Measurements from ENCODE around the gene CTIF.

The CTIF gene

DNA sequence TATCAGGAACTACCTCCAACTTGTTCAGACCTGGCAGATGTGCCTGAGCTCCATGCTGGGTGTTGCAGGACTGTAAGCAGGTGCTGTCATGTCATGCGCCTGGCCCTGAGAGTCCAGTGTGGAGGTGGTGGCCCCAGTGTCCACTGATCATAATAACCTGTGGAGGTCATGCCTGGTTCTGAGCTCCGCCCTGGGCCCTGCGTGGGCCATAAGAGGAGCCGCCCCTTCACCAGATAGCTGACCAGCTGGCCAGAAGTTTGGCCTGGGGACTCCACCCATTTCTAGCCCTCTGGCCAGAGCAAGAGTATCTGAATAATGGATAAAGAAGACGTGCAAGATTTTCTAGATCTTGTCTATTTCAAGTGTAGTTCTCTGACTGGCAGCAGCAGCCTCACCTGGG, 72.4 kb downstream of the CTIF start:
- Histone ChIP-seq H3K27ac (ENCODE audit: low read length) (no peak overlapping the region), H3K27me3 (ENCODE audit: insufficient read depth, low read length) (no peaks in the 10 kb centered on the region), H3K9me3 (ENCODE audit: insufficient read depth, low read depth, low read length) (no peaks in the 10 kb centered on the region), H3K4me1 (ENCODE audit: insufficient read depth, low read length) (peaks cover 3% of the 10 kb centered on the region; the same call in 1 of the 2 replicates), H3K9ac (ENCODE audit: low read depth, low read length) (no peak overlapping the region), H3K4me3 (ENCODE audit: low read length) (no peak overlapping the region), H3K36me3 (ENCODE audit: insufficient read depth, low read depth, low read length) (no peaks in the 10 kb centered on the region)

DNA sequence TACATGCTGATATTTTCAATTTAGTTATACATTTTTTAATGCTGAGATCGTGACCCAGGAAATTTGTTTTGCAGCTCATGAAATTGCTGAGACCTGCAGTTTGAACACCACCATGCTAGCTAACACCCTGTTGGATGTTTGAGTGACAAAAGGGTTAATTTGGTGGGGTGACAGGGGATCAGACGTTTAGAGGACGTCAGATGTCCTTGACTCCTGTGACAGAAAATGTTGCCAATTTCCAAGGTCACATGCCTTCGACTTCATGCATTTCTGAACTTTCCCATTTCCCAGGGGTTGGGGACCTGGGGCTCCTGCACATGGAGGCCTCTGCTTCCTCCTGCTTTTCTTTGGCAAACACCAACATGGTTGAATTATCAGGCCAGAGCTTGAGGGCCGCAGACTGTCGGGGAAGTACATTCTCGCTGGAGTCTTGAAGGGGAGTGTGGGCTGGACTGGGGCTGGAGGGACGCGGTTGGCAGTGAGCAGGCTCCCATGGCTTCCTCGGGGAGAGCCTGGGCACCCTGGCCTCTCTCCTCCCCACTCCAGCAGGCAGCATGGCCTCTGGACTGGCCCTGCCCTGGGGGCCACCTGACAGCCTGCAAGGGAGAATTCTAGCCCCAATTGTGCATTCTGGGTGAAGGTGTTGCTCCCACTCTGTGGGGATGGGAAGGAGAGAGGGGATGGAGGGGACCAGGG, 73.1 kb downstream of the CTIF start:
- no peaks in the 10 kb centered on the region for H3K27me3 ChIP-seq (ENCODE audit: insufficient read depth, low read length)
- peaks cover 3% of the 10 kb centered on the region; the same call in 1 of the 2 replicates for H3K4me1 ChIP-seq (ENCODE audit: insufficient read depth, low read length)
- no peak overlapping the region for H3K4me3 ChIP-seq (ENCODE audit: low read length)
- H3K9ac ChIP-seq (ENCODE audit: low read depth, low read length): no peak overlapping the region
- H3K36me3 ChIP-seq (ENCODE audit: insufficient read depth, low read depth, low read length): no peaks in the 10 kb centered on the region
- no peaks in the 10 kb centered on the region for H3K9me3 ChIP-seq (ENCODE audit: insufficient read depth, low read depth, low read length)
- H3K27ac ChIP-seq (ENCODE audit: low read length): no peak overlapping the region

DNA sequence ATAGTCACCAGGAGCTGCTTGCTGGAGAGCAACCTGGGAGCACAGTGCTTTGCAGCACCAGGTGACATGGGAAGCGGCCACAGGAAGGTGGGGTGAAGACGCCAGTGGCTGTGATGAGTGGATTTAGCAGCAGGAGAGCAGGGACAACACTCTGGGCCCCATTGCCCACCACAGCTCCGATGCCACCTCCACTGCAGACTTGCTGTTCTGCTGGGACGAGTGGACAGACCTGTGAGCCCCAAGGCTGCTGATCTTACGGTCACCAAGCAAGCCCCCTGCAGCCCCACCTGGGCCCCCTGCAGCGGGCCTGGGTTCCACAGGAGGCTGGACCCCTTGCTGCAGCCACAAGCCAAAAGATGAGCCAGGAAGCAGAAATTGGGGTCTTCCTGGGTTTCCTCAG, 73.7 kb downstream of the CTIF start:
- H3K4me1 ChIP-seq (ENCODE audit: insufficient read depth, low read length): peaks cover 3% of the 10 kb centered on the region; the same call in 1 of the 2 replicates
- H3K36me3 ChIP-seq (ENCODE audit: insufficient read depth, low read depth, low read length): no peaks in the 10 kb centered on the region
- no peak overlapping the region for H3K4me3 ChIP-seq (ENCODE audit: low read length)
- H3K27ac ChIP-seq (ENCODE audit: low read length): no peak overlapping the region
- H3K27me3 ChIP-seq (ENCODE audit: insufficient read depth, low read length): no peaks in the 10 kb centered on the region
- no peak overlapping the region for H3K9ac ChIP-seq (ENCODE audit: low read depth, low read length)
- no peaks in the 10 kb centered on the region for H3K9me3 ChIP-seq (ENCODE audit: insufficient read depth, low read depth, low read length)

DNA sequence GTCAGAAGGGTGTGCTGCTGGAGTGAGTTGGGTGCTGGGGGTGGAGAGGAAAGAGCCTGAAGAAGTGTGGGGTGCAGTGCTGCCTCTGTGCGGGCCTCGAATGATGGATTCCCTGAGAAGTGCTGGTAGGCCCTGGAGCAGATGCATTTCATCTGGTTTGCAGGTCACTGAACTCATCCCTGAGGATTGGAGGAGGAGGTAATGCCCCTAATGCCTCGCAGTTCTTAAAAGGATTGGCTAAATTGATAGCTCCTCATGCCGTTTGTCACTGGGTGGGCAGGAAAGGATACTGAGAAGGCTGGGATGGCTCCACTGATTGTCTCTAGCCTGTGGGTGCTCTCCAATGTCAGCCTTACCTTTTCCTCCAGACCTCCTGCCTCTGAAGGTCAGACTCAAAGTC, 74.1 kb downstream of the CTIF start:
- no peak overlapping the region for H3K27ac ChIP-seq (ENCODE audit: low read length)
- H3K9ac ChIP-seq (ENCODE audit: low read depth, low read length): no peak overlapping the region
- peaks cover 3% of the 10 kb centered on the region; the same call in 1 of the 2 replicates for H3K4me1 ChIP-seq (ENCODE audit: insufficient read depth, low read length)
- H3K9me3 ChIP-seq (ENCODE audit: insufficient read depth, low read depth, low read length): no peaks in the 10 kb centered on the region
- no peaks in the 10 kb centered on the region for H3K27me3 ChIP-seq (ENCODE audit: insufficient read depth, low read length)
- no peak overlapping the region for H3K4me3 ChIP-seq (ENCODE audit: low read length)
- no peaks in the 10 kb centered on the region for H3K36me3 ChIP-seq (ENCODE audit: insufficient read depth, low read depth, low read length)

DNA sequence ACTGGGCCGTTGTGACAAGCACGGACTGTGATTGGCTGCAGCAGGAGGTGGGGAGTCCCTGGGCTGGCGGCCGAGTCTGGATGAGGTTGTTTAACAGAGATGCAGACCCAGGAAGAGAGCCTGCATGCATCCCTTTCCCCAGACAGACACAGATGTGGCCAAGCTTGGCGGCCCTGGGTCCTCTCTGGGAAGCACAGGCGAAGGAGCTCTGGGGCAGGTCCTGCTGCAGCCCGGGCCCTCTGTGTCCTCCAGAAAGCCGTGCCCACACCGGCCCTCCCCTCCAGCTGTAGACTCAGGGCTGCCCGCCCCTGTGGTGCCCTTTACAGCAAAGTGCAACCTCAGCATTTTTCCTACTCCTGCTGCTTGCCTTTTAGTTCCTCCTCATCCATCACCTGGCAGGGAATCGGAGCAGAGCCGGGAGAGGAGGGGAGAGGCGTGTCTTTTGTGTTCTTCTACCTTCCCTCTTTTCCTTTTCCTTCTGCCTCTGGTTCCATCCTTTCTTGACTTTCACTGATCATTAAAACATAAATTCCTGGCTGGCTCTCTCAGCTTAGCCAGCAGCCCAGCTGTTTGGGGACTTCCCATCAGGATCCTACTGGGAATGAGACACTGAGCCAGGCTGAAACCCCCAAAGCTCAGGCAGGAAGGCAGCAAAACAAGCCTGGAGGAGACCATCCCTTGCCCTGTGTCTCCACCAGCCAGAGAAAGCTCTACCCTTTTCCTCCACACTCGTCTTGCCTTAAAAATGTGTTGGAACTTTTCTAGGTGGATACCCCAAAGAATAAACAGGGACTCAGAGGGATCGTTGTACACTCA, 75.0 kb downstream of the CTIF start:
- H3K4me1 ChIP-seq (ENCODE audit: insufficient read depth, low read length): peaks cover 3% of the 10 kb centered on the region; the same call in 1 of the 2 replicates
- no peaks in the 10 kb centered on the region for H3K9me3 ChIP-seq (ENCODE audit: insufficient read depth, low read depth, low read length)
- H3K4me3 ChIP-seq (ENCODE audit: low read length): no peak overlapping the region
- H3K9ac ChIP-seq (ENCODE audit: low read depth, low read length): no peak overlapping the region
- H3K27me3 ChIP-seq (ENCODE audit: insufficient read depth, low read length): no peaks in the 10 kb centered on the region
- no peak overlapping the region for H3K27ac ChIP-seq (ENCODE audit: low read length)
- no peaks in the 10 kb centered on the region for H3K36me3 ChIP-seq (ENCODE audit: insufficient read depth, low read depth, low read length)

DNA sequence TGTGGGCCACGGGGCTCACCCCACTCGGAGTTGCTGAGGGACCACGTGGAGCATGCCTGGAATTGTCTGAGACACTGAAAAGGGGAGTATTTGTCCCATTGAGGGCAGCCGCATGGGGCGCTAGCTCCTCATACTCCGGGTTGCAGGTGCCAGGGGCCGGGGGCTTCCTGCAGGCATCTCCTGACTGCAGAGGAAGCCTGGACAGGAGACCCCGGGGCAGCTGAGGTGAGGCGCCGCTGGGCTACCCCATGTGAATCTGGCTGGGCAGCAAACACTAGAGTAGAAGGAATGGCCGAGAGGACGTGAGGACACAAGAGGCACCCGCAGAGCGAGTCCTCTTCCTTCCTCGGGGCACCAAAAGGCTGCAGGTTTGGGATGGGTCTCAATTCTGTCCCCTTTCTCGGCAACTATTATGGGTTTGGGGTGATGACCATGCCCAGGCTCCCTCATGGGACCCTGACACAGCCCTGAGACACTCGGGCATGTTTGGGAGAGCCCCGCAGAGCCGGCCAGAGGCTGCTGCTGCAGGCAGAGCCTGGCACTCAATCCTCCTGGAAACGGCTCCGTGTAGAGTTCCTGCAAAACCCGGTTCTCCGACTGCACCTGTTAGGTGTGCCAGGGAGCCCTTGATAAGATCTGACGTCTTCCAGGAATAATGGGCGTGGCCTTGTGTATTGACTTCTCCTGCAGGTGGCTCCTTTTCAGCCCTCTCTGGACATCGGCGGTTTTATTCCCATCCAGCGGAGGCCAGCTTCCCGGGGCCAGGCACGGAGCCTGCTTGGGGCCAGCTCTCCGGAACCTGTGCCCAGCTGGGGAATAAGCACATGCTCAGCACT, 77.0 kb downstream of the CTIF start:
- H3K27me3 ChIP-seq (ENCODE audit: insufficient read depth, low read length): no peaks in the 10 kb centered on the region
- H3K36me3 ChIP-seq (ENCODE audit: insufficient read depth, low read depth, low read length): no peaks in the 10 kb centered on the region
- no peak overlapping the region for H3K4me3 ChIP-seq (ENCODE audit: low read length)
- no peaks in the 10 kb centered on the region for H3K9me3 ChIP-seq (ENCODE audit: insufficient read depth, low read depth, low read length)
- peaks cover 3% of the 10 kb centered on the region; the same call in 1 of the 2 replicates for H3K4me1 ChIP-seq (ENCODE audit: insufficient read depth, low read length)
- H3K9ac ChIP-seq (ENCODE audit: low read depth, low read length): no peak overlapping the region
- no peak overlapping the region for H3K27ac ChIP-seq (ENCODE audit: low read length)

DNA sequence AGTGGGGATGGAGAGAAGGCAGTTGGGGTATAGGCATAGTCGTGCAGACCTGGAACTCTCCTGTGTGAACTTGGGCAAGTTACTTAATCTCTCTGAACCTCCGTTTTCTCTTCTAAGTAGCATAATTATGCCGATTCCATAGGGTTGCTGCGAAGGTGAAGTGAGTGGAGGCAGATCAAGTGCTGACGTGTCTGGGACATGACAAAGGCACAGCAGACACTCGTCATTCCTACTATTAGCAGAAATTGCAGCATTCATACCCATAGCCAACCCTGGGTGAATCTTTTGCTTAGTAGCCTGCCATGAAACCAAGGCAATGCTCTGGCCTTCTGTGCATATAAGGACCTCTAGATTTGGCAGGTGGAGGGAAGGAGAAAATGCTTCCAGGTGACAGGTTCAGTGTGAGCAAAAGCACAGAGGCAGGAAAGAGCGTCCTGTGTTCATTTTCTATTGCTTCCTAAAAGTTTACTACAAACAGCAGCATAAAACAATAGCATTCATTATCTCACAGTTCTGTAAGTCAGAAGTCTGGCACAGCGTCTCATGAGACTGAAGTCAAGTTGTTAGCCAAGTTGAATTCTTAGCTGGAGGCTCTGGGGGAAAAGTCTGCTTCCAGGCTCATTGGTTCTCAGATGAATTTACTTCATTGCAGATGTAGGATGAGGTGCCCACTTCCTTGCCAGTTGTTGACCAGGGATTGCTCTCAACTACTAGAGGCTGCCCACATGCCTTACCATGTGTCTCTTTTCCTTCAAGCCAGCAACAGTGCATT, 77.8 kb downstream of the CTIF start:
- no peaks in the 10 kb centered on the region for H3K27me3 ChIP-seq (ENCODE audit: insufficient read depth, low read length)
- H3K9ac ChIP-seq (ENCODE audit: low read depth, low read length): no peak overlapping the region
- no peaks in the 10 kb centered on the region for H3K36me3 ChIP-seq (ENCODE audit: insufficient read depth, low read depth, low read length)
- H3K9me3 ChIP-seq (ENCODE audit: insufficient read depth, low read depth, low read length): no peaks in the 10 kb centered on the region
- peaks cover 3% of the 10 kb centered on the region; the same call in 1 of the 2 replicates for H3K4me1 ChIP-seq (ENCODE audit: insufficient read depth, low read length)
- no peak overlapping the region for H3K27ac ChIP-seq (ENCODE audit: low read length)
- no peak overlapping the region for H3K4me3 ChIP-seq (ENCODE audit: low read length)

DNA sequence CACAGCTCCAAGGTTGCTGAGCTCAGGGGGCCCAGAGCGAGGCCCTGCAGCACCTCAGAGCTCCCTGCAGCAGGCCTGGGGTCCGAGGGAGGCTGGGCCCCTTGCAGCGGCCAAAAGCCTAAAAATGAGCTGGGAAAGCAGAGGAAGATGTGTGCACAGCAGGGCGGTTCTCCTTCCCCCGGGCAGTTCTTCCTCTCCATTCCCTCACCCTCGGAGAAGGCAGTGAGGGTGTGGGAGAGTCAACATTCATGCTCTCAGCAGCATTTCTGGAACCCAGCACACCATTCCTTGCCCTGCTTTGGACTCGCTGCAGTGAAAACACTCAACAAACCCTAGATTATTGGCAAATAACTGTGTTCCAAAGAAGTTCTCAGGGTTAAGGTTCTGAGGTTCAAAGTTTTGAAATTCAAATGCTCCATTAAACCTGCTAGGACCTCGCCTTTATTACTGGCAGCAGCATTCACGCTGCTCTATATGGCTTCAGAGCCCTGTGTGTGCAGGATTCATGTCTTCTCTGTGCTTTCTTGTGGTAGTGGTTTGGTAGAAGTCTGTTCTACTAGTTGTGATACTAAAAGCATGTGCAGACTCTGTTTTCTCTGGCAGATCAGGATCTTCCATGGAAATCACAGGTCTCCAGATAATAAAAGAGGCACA, 79.1 kb downstream of the CTIF start:
- Histone ChIP-seq H3K9me3 (ENCODE audit: insufficient read depth, low read depth, low read length) (no peaks in the 10 kb centered on the region), H3K4me3 (ENCODE audit: low read length) (no peak overlapping the region), H3K27me3 (ENCODE audit: insufficient read depth, low read length) (no peaks in the 10 kb centered on the region), H3K27ac (ENCODE audit: low read length) (no peak overlapping the region), H3K36me3 (ENCODE audit: insufficient read depth, low read depth, low read length) (no peaks in the 10 kb centered on the region), H3K4me1 (ENCODE audit: insufficient read depth, low read length) (peaks cover 5% of the 10 kb centered on the region; the same call in 1 of the 2 replicates), H3K9ac (ENCODE audit: low read depth, low read length) (no peak overlapping the region)

DNA sequence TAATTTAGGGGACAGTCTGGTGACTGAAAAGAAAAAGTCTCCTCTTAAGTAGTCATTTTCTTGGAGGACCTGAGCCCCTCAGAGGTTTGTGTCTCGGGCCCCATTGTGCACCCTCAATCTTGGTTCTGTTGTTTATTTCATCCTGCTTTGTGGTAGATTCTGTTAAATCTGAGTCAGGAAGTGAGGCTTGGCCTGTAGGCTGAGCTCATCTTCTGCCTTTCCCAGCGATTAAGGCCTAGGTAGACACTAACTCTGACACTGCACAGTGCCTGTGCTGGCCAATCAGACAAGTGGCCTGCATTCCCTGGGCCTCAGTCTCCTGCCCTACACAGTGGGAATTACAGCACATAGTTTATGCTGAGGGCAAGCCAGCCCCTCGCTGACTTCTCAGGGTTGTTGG, 80.2 kb downstream of the CTIF start:
- Histone ChIP-seq H3K9ac (ENCODE audit: low read depth, low read length) (no peak overlapping the region), H3K4me3 (ENCODE audit: low read length) (no peak overlapping the region), H3K27ac (ENCODE audit: low read length) (no peak overlapping the region), H3K9me3 (ENCODE audit: insufficient read depth, low read depth, low read length) (no peaks in the 10 kb centered on the region), H3K36me3 (ENCODE audit: insufficient read depth, low read depth, low read length) (no peaks in the 10 kb centered on the region), H3K27me3 (ENCODE audit: insufficient read depth, low read length) (no peaks in the 10 kb centered on the region), H3K4me1 (ENCODE audit: insufficient read depth, low read length) (peaks cover 3% of the 10 kb centered on the region)

DNA sequence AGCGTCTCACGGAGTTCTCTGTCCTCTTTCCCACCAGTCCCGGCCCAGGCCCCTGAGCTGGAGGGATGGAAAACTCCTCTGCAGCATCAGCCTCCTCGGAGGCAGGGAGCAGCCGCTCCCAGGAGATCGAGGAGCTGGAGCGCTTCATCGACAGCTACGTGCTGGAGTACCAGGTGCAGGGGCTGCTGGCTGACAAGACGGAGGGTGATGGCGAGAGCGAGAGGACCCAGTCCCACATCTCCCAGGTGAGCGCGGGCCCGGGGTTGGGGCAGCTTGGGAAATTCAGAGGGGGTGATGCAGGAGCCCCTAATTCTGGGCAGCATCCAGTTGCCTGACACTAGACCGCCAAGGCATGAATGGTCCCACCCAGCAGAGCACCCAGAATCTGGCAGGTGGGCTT, 80.7 kb downstream of the CTIF start:
- no peak overlapping the region for H3K27ac ChIP-seq (ENCODE audit: low read length)

More for the DNA sequence above, 80.7 kb downstream of the CTIF start:
- no peaks in the 10 kb centered on the region for H3K27me3 ChIP-seq (ENCODE audit: insufficient read depth, low read length)
- H3K4me1 ChIP-seq (ENCODE audit: insufficient read depth, low read length): peaks cover 6% of the 10 kb centered on the region
- no peaks in the 10 kb centered on the region for H3K9me3 ChIP-seq (ENCODE audit: insufficient read depth, low read depth, low read length)
- no peak overlapping the region for H3K9ac ChIP-seq (ENCODE audit: low read depth, low read length)
- H3K4me3 ChIP-seq (ENCODE audit: low read length): no peak overlapping the region
- H3K36me3 ChIP-seq (ENCODE audit: insufficient read depth, low read depth, low read length): no peaks in the 10 kb centered on the region

Data from iPS-20b (cell line).